Cardiac muscle cell (in vitro differentiated cells and primary cell): Measurements from ENCODE around the gene CAMK4. TPM values are rescaled to one million over a fixed set of nuclear protein-coding genes. Genes with fewer than 3 reads are reported as not detected.

Experiments used
- DNase-seq, 2 donors: peaks; one replicate each; pipeline versions ENCODE4 v3.0.0 to v3.0.0-alpha.2; 2010 to 2017; ENCODE audit warnings: low read depth in 1 of 2, low spot score in 1 of 2
- H3K27ac ChIP-seq: fragments of 200-600 bp; sonication (generic); 2 replicates; pipeline ENCODE4 v1.5.1; 2016
- H3K27me3 ChIP-seq: fragments of 200-600 bp; sonication (generic); 2 replicates; pipeline ENCODE4 v1.6.0; 2016; ENCODE audit warnings: control low read depth
- H3K36me3 ChIP-seq: fragments of 200-600 bp; sonication (generic); 2 replicates; pipeline ENCODE4 v1.5.1; 2016; ENCODE audit warnings: control low read depth
- H3K4me1 ChIP-seq: fragments of 200-600 bp; sonication (generic); 2 replicates; pipeline ENCODE4 v1.8.1; 2017; ENCODE audit warnings: low read depth, mild to moderate bottlenecking, mixed run types
- H3K4me3 ChIP-seq: fragments of 200-600 bp; sonication (generic); 2 replicates; pipeline ENCODE4 v1.5.1; 2016; ENCODE audit warnings: mild to moderate bottlenecking
- H3K9me3 ChIP-seq: fragments of 200-600 bp; sonication (generic); 2 replicates; pipeline ENCODE4 v1.5.1; 2017; ENCODE audit warnings: low read depth, mild to moderate bottlenecking, control low read depth
- polyA plus RNA-seq: library from polyadenylated mRNA; unstranded; fragments of >200 nt; fragmentation: Nextera tagmentation; extraction: Ambion mirVana; gene quantifications from 2 replicates; pipeline ENCODE4 v1.2.1, GENCODE V29; 2016
- total RNA-seq: library from RNA; depleted of rRNA; stranded (reverse); fragments of >200 nt; gene quantifications from 2 replicates; pipeline ENCODE4 v1.2.3, GENCODE V29; 2016
- TF ChIP-seq, protein P1 (sequence below): IDR thresholded peaks from 2 replicates; pipeline ENCODE4 v1.5.1; 2012; ENCODE audit warnings: low read depth, mild to moderate bottlenecking, low read length

The CAMK4 gene
- total and polyA plus RNA-seq, 2 experiments from 2014 or later, result 0.67 to 2.1 TPM

DNA sequence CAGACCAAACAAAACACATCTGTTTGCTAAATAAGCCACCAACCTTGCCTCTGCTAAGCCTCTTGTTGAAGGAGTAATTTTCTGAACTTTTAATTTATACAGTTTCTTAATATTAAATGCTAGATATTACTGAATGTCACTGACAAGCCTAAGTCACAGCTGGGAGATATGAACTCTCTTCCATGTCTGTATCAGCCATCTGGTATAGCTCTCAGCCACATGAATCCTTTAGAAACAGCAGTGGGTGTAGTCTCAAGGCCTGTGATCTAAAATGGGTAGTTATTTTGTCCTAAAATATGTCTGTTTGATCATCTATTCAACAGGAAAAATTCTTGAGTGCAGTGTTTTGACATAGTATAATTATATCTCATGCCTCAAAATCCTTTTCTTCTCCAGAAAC, 97.2 kb downstream of the CAMK4 start:
- H3K9me3 ChIP-seq, result no peaks in the 10 kb centered on the region
- no peak overlapping the region for H3K27ac ChIP-seq
- no peaks in the 10 kb centered on the region for H3K4me1 ChIP-seq
- no peaks in the 10 kb centered on the region for H3K27me3 ChIP-seq
- DNase-seq, result no peak
- TF ChIP-seq, protein P1, sequence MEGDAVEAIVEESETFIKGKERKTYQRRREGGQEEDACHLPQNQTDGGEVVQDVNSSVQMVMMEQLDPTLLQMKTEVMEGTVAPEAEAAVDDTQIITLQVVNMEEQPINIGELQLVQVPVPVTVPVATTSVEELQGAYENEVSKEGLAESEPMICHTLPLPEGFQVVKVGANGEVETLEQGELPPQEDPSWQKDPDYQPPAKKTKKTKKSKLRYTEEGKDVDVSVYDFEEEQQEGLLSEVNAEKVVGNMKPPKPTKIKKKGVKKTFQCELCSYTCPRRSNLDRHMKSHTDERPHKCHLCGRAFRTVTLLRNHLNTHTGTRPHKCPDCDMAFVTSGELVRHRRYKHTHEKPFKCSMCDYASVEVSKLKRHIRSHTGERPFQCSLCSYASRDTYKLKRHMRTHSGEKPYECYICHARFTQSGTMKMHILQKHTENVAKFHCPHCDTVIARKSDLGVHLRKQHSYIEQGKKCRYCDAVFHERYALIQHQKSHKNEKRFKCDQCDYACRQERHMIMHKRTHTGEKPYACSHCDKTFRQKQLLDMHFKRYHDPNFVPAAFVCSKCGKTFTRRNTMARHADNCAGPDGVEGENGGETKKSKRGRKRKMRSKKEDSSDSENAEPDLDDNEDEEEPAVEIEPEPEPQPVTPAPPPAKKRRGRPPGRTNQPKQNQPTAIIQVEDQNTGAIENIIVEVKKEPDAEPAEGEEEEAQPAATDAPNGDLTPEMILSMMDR, result no peak
- no peaks in the 10 kb centered on the region for H3K36me3 ChIP-seq
- no peak overlapping the region for H3K4me3 ChIP-seq

DNA sequence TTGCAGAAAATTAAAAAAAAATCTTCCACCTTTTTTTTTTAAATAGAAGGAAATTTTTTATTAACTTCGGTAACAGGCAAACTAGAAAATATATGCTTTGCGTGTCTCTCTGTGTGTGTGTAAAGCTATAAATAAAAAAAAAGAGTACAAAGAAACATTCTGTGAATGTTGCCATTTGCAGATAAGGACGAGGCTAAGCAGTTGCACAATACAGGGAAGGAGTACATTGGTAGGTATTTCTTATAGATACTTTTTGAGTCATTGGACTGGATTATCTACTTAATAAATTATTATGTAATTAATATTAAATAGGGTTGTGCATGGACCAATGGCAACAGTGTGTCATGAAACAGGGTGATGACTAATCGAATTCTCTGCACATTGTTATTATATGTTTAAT, 102.4 kb downstream of the CAMK4 start:
- H3K4me1 ChIP-seq, result no peaks in the 10 kb centered on the region
- H3K27ac ChIP-seq, result no peak overlapping the region
- no peaks in the 10 kb centered on the region for H3K27me3 ChIP-seq
- no peaks in the 10 kb centered on the region for H3K36me3 ChIP-seq
- TF ChIP-seq, protein P1, result no peak
- H3K4me3 ChIP-seq, result no peak overlapping the region
- DNase-seq, result peak in 1 of 2 donors; percentile 35
- no peaks in the 10 kb centered on the region for H3K9me3 ChIP-seq

DNA sequence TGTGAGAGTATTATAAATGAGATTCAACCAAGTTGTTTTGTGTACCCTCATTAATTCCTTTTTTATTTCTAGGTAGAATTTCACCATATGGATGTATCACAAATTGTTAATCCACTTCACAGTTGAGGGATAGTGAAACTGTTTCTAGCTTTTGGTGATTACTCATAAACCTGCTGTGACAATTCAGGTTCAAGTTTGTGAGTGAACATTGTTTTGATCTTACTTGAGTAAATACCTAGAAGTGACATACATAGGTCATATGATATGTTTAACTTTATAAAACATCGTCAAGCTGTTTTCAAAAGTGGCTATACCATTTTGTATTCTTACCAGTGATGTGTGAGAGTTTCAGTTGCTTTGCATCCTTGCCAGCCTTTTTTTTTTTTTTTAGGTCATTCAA, 112.9 kb downstream of the CAMK4 start:
- no peak for DNase-seq
- Histone ChIP-seq H3K36me3 (no peaks in the 10 kb centered on the region), H3K4me3 (no peak overlapping the region), H3K27me3 (no peaks in the 10 kb centered on the region), H3K9me3 (no peaks in the 10 kb centered on the region), H3K4me1 (no peaks in the 10 kb centered on the region), H3K27ac (no peak overlapping the region)
- TF ChIP-seq, protein P1, result no peak

DNA sequence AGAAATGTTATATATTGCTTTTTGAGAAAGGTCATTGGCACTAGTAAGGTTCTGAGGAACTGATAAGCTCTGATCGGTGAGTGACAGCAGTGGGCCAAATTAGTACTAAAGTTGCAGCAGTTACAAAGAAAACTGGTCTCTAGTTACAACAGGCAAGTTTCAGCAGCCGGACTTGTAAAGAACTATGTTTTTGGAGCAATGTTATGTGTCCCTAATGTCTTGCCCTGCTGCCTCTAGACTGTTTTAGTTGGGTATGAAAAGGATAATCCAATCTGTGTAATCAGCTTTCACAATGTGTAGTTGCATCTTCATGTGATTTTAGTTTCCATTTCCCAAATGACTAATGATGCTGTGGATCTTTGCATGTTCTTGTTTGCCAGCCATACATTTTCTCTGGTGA, 113.5 kb downstream of the CAMK4 start:
- H3K27me3 ChIP-seq, result no peaks in the 10 kb centered on the region
- no peaks in the 10 kb centered on the region for H3K36me3 ChIP-seq
- H3K27ac ChIP-seq, result no peak overlapping the region
- TF ChIP-seq, protein P1, result no peak
- H3K9me3 ChIP-seq, result no peaks in the 10 kb centered on the region
- no peak for DNase-seq
- H3K4me3 ChIP-seq, result no peak overlapping the region
- H3K4me1 ChIP-seq, result no peaks in the 10 kb centered on the region

DNA sequence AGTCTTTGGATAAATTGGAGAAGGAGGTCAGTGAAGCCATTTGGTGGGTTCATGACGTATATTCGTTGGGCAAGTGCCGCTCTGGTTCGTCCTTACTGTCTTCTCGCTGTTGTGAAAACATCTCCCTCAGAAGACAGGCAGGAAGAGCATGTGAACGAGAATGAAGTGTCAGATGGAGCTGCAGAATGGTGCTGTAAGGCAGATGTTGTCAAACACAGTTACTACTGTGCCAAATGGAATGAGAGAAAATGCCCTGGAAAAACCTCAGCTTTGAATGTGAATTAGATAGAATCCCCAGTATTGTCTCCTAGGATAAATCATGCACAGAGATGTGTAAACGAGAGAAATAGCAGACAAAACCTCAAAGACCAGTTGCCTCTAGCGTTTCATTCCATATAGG, 121.5 kb downstream of the CAMK4 start:
- TF ChIP-seq, protein P1, result no peak
- no peak for DNase-seq
- Histone ChIP-seq H3K9me3 (no peaks in the 10 kb centered on the region), H3K36me3 (no peaks in the 10 kb centered on the region), H3K27ac (no peak overlapping the region), H3K4me3 (no peak overlapping the region), H3K4me1 (no peaks in the 10 kb centered on the region), H3K27me3 (no peaks in the 10 kb centered on the region)

DNA sequence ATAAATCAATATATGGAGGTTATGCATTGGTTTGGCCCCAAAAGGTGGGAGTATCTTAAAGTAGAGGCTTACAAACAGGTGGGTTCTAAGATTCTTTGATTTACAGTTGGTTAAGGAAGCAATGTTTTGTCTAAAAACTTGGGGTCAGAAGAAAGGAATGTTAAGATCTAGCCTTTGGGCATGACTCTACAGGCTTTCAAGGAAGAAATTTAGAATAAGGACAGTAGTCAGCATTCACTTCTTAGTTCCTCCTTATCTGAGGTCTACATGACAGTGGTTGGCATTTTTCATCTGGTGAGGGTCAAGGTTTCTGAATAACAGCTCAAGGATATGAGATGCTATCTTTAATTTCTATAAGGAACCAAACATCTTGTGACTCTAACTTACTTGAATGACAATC, 122.8 kb downstream of the CAMK4 start:
- Histone ChIP-seq H3K27me3 (no peaks in the 10 kb centered on the region), H3K4me3 (no peak overlapping the region), H3K36me3 (no peaks in the 10 kb centered on the region), H3K9me3 (no peaks in the 10 kb centered on the region), H3K4me1 (no peaks in the 10 kb centered on the region), H3K27ac (no peak overlapping the region)
- TF ChIP-seq, protein P1, result no peak
- no peak for DNase-seq
